ENCODE results near the gene SHISA6.

Gene SHISA6

GRCh38 chr17:11461993-11462548, 221.1 kb downstream of the SHISA6 start:
- no peak for DNase-seq

DNA sequence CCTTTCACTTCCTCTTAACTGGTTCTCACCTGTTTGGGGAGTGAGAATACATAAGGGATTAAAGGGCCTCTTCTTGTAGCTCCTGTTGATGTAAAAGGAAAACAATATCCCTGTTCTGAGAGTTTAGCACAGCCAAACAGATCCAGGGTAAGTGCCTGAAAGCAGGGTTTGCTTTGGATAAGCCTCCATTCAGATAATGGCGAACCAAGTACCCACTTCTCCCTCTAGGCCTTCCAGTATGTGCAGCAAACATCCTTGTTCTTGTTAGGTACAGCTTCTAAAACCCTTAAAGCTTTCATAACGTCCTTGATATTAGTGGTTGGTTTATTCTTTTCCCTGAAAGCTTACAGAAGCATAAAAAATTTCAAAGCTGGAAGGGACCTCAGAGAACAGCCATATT, 226.6 kb downstream of the SHISA6 start:
- no peak for DNase-seq

GRCh38 chr17:11485336-11486100, 244.5 kb downstream of the SHISA6 start:
- peak; percentile 42 for DNase-seq

GRCh38 chr17:11486101-11486867, 245.3 kb downstream of the SHISA6 start:
- DNase-seq = peak; percentile 13

DNA sequence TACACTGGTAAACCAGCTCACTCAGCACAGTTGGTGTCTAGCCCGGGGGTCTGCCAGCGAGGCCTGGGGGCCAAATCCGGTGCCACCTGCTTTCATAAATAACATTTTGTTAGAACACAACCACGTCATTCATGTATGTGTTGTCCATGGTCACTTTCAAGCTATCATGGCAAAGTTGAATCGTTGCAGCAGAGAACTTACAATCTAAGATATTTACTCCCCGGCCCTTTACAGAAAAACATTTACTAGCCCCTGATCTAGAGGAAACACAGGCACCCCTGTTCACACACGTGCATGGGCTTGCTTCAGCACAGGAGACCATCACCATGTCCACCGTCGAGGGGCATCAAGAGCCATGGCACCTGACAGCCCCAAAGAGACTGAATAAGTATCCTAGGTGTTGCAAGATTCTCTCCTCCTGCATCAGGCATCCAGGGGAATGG, 245.9 kb downstream of the SHISA6 start:
- DNase-seq = no peak

DNA sequence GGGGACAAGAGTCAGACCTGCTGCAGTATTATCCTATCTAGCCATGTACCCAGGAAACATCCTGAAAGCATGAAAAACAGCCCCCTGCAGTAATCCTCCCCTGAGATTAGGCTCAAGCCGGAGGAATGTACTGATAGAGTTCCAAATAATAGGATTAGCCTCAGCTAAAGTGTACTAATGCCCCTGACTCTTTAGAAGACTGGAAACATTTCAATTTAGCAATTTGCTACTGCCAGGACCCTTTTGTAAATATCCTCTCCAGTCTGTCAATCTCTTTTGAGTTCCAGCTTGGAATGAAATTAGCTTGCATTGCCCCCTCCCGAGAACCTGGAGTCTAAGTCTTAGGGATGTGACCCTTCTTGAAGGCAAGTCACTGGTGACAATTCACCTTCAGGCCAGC, 246.5 kb downstream of the SHISA6 start:
- DNase-seq = no peak

DNA sequence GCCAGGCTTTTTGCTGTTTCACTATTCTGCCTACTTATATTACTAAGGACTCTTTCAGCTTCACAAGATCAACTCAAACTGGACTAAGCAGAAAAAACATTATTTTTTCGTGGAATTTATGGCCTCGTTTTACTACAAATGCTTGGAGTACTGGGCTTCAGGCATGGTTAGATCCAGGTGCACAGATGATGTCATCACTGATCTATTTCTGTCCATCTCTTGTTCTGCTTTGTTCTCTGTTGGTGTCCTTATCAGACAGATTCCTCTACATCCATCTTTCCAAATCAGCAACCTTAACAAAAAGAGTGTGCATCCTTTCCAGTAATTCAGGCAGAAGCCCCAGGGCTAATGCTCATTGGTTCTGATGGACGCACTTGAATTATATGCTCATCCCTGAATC, 247.4 kb downstream of the SHISA6 start:
- DNase-seq = no peak

GRCh38 chr17:11490171-11490755, 249.2 kb downstream of the SHISA6 start:
- DNase-seq = no peak

DNA sequence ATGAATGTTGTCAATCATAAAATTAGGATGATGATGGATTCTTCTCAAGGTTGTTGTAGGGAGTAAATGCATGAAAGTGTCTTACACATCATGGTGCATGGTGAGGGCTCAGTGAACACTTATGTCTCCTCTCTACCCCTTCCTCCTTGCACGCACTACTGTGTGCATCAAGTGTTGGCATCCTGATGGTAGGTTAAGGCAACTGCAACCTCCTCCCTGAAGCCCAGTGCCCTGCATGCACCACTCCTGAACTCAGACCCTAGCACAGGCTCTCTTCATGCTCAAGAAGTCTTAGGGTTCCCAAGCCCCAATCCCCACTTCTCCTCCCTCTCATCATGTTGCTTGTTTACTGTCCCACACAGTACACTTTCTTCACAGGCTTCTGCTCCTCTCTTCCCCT, 251.5 kb downstream of the SHISA6 start:
- no peak for DNase-seq

DNA sequence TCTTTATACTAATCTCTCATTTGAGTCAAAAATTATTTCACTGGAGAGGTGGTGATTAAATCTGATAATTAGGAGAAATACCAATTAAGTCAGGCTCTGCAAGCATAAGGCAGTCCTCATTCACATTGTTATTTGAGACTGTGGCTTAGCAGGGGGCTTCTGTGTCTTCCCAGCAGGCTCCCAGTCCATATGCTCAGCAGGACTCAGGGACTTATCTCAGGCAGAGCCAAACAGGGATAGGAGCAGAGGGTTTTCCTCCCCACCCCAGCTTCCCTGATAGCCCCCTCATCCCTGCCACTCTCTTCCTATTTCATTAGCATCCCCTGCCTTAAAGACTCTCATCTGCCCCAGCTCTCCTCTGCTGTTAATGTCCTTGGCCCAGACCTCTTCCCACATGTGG, 252.9 kb downstream of the SHISA6 start:
- DNase-seq = peak; percentile 22

DNA sequence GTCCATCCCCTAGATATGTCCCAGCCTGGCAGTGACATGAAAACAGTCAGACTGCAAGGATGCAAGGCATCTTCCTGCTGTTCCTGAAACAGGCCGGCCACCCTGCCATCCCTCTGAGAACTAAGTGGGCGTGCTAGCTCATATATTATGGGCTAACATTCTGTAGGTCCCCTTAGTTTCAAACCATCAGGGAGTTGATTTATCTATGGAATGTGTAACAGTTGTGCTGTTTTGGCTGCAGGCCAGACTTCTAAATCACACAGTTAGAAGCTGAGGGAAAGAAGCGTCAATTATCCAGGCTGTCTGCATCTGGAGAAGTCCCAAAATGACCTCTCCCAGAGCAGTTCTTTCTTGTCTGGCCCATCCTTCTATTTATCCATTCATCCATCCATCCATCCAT, 254.6 kb downstream of the SHISA6 start:
- DNase-seq = no peak

DNA sequence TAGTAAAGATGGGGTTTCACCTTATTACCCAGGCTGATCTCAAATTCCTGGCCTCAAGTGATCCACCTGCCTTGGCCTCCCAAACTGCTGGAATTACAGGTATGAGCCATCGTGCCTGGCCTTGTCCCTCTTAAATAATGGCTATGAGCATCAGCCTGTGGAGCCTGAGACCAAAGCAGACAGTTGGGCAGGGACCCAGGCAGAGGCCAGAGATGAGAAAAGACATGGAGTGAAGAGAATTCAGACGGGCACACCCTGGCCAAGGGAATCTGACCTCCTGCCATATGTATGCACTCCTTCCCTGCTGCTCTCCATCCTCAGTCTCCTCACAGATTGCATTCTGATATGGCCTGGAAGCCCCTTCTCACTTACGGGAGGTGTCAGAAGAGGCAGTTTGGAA, 258.9 kb downstream of the SHISA6 start:
- no peak for DNase-seq

GRCh38 chr17:11503308-11504035, 262.5 kb downstream of the SHISA6 start:
- no peak for DNase-seq

- no peak for DNase-seq
Observed at GRCh38 chr17:11506635-11507034, 265.6 kb downstream of the SHISA6 start.

- DNase-seq = no peak
Observed at GRCh38 chr17:11511696-11512095, 270.7 kb downstream of the SHISA6 start.

DNA sequence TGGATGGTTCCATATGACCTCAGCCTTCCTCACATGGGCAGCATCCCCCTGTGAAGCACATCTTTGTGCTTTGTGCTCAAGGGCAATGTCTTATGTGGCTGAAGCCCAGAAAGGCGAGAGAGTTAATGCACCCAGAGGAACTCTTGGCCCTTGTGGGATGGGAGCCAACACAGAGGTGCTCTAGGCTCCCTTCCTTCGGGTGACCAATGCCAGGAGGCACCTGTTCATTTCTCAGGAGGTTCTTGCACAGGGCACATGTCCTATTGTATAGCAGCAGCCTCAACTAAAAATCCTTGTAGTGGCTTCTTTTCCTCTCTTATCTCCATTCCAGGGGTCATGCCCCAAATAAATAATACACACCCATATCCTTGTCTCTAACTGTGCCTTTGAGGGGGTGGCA, 273.6 kb downstream of the SHISA6 start:
- no peak for DNase-seq

- DNase-seq = no peak
Observed at GRCh38 chr17:11514981-11515680, 274.1 kb downstream of the SHISA6 start.

GRCh38 chr17:11515901-11516300, 274.9 kb downstream of the SHISA6 start:
- no peak for DNase-seq

DNA sequence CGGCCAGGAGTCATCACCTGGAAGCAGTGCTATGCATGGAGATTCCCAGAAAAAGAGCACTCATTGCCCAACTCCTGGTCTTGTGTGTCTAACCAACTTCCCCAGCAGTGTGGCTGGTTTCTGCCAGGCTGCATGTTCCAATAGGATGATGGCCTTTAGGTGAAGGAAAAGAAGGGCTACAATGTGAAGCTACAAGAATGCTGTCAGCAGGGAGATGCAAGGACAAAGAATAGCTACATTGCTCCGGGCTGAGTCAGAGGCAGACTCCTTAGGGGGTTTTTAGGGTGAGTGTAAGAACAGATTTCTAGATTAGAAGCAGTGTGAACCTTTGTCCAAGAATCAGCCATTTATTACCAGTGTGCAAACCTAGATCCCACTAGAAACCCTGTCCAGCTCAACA, 294.2 kb downstream of the SHISA6 start:
- no peak for DNase-seq

DNA sequence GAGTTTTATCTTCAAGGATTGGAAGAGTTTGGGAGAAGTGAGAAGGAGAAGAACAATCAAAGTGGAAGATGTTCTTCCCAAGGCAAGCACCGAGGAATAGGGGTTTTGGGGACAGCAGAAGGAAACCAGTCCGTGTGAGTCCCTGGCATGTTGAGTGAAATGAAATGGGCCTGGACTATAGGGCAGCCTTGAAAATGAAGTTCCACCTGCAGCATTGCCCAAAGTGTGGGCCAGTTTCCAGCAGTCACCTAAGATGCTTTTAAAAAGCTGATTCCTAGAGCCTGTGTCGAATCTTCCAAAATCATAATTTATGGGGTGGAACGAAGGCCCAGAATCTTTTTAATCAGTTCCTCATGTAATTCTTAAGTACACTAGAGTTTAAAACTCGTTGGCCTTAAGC, 297.4 kb downstream of the SHISA6 start:
- DNase-seq = no peak

- DNase-seq = no peak
Observed at GRCh38 chr17:11539637-11540036, 298.6 kb downstream of the SHISA6 start.

DNA sequence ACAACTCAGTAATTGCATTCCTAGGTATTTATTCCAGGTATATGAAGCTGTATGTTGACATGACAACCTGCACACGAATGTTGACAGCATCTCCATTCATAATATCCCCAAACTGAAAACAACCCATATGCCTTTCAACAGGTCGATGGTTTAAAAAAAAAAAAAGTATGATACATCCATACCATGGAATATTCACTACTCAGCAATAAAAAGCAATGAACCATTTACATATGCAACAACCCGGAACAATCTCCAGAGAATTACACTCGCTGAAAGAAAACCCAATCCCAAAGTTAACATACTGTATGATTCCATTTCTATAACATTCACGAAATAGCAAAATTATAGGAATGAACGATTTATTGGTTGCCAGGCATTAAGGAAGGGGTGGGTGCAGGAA, 304.0 kb downstream of the SHISA6 start:
- DNase-seq = no peak
